PC-3 (cell line): ENCODE data around the gene WNT8A.

Experiments used
- EZH2phosphoT487 ChIP-seq: fragments of 300-600 bp; sonication (generic); IDR thresholded peaks from 2 replicates; pipeline ENCODE4 v1.6.1; 2018; ENCODE audit warnings: mild to moderate bottlenecking, antibody characterized with exemption, low read length, borderline replicate concordance
- TF ChIP-seq, protein P1 (sequence below): fragments of 300-600 bp; sonication (generic); conservative IDR thresholded peaks from 2 replicates; pipeline ENCODE4 v1.5.1; 2017; ENCODE audit warnings: antibody characterized with exemption, low read depth, mild to moderate bottlenecking, low read length

DNA sequence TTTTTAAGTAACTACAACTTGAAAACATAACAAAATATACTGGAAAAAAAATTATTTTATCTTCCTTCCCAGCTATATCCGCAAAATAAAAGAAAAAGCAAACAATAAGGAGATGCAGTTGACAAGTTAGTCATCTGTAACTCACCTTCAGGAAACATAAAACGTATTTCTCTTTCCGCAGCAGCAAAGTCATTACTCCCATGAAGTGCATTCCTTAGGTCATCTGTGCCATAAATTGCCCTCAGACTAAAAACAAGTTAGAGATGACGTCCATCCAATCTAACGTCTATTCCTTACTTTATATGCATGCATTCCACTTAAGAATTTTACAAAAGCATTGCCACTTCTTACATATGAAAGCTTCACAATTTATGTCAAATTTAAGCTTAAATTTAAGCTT, 44.5 kb downstream of the WNT8A start:
- TF ChIP-seq, protein P1, sequence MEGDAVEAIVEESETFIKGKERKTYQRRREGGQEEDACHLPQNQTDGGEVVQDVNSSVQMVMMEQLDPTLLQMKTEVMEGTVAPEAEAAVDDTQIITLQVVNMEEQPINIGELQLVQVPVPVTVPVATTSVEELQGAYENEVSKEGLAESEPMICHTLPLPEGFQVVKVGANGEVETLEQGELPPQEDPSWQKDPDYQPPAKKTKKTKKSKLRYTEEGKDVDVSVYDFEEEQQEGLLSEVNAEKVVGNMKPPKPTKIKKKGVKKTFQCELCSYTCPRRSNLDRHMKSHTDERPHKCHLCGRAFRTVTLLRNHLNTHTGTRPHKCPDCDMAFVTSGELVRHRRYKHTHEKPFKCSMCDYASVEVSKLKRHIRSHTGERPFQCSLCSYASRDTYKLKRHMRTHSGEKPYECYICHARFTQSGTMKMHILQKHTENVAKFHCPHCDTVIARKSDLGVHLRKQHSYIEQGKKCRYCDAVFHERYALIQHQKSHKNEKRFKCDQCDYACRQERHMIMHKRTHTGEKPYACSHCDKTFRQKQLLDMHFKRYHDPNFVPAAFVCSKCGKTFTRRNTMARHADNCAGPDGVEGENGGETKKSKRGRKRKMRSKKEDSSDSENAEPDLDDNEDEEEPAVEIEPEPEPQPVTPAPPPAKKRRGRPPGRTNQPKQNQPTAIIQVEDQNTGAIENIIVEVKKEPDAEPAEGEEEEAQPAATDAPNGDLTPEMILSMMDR: no peak
- no peak for TF ChIP-seq EZH2phosphoT487
